Vagina (tissue), 2 donors: ENCODE data around the gene DUSP28. TPM values are rescaled to one million over a fixed set of nuclear protein-coding genes. Genes with fewer than 3 reads are reported as not detected.
A peak's percentile ranks its signal among the peaks of the same experiment; 100 is the strongest.

Experiments used
- DNase-seq, 2 donors: peaks; one replicate each; pipeline ENCODE4 v3.0.0-alpha.2; 2017; ENCODE audit errors: extremely low spot score in 2 of 2
- H3K27ac ChIP-seq: fragments of 200-600 bp; sonication (generic); one replicate; pipeline ENCODE4 v1.5.1; 2019
- H3K27me3 ChIP-seq: fragments of 200-600 bp; sonication (generic); one replicate; pipeline ENCODE4 v1.5.1; 2019
- H3K36me3 ChIP-seq, 2 donors: fragments of 200-600 bp; sonication (generic); one replicate each; pipeline ENCODE4 v1.5.1; 2017 to 2019
- H3K4me1 ChIP-seq: fragments of 200-600 bp; sonication (generic); one replicate; pipeline ENCODE4 v1.5.1; 2019
- H3K4me3 ChIP-seq, 2 donors: fragments of 200-600 bp; sonication (generic); 1 replicate in 1 of 2; 2 replicates in 1 of 2; pipeline ENCODE4 v1.5.1; 2016 to 2019
- H3K9me3 ChIP-seq: fragments of 200-600 bp; sonication (generic); one replicate; pipeline ENCODE4 v1.5.1; 2019
- CTCF ChIP-seq, 3 experiments: fragments of 450-650 bp in 2 of 3; fragments of 200-600 bp in 1 of 3; sonication (generic) in 1 of 3; IDR thresholded peaks; one replicate each; pipeline ENCODE4 v1.5.1; 2017 to 2019; ENCODE audit warnings: antibody characterized with exemption in 3 of 3, mild to moderate bottlenecking in 2 of 3, moderate library complexity in 2 of 3
- POLR2A ChIP-seq, 2 donors: fragments of 450-650 bp; IDR thresholded peaks; one replicate each; pipeline ENCODE4 v1.6.1; 2017; ENCODE audit warnings: antibody characterized with exemption in 2 of 2, mild to moderate bottlenecking in 2 of 2, moderate library complexity in 2 of 2
- POLR2AphosphoS5 ChIP-seq, 2 donors: sonication (generic); formaldehyde crosslinking; IDR thresholded peaks; one replicate each; pipeline ENCODE4 v1.9.0; 2017; ENCODE audit warnings: antibody characterized with exemption in 2 of 2, mild to moderate bottlenecking in 2 of 2, low read depth in 1 of 2; ENCODE audit not compliant: insufficient read depth in 1 of 2
- intact Hi-C: fragments of 100-400 bp; cut with DNase I; formaldehyde crosslinking; loops from one replicate; pipeline ENCODE4 v1.15.1; 2023
- total RNA-seq: library from RNA; depleted of rRNA; stranded (reverse); fragments of >200 nt; gene quantifications from one replicate; pipeline ENCODE4 v1.2.3, GENCODE V29; 2016

Gene DUSP28
- total RNA-seq, 1 donor from 2014 or later, result 5.9 TPM

- no peaks in the 10 kb centered on the region for H3K27me3 ChIP-seq
- H3K27ac ChIP-seq, result no peak overlapping the region
- no peak overlapping the region for H3K4me3 ChIP-seq
- TF ChIP-seq POLR2A (IDR thresholded peaks at IDR 0.05), result no peak
- no peak for TF ChIP-seq CTCF (IDR thresholded peaks at IDR 0.05)
- no peak for TF ChIP-seq POLR2AphosphoS5 (IDR thresholded peaks at IDR 0.05; ENCODE audit: insufficient read depth in 1 of 2, low read depth in 1 of 2)
- H3K4me1 ChIP-seq, result peaks cover 59% of the 10 kb centered on the region
- no peaks in the 10 kb centered on the region for H3K9me3 ChIP-seq
- intact Hi-C loops, result no loop called here
- no peak for DNase-seq
- H3K36me3 ChIP-seq, result peaks cover 0 to 13% of the 10 kb centered on the region in 2 donors
These were observed 22.6 kb downstream of the DUSP28 start for GRCh38 chr2:240582781-240583180.

GRCh38 chr2:240583774-240584173, 23.6 kb downstream of the DUSP28 start:
- TF ChIP-seq CTCF (IDR thresholded peaks at IDR 0.05), result no peak
- TF ChIP-seq POLR2AphosphoS5 (IDR thresholded peaks at IDR 0.05; ENCODE audit: insufficient read depth in 1 of 2, low read depth in 1 of 2), result no peak
- TF ChIP-seq POLR2A (IDR thresholded peaks at IDR 0.05), result no peak
- H3K9me3 ChIP-seq, result no peaks in the 10 kb centered on the region
- intact Hi-C loops, result no loop called here
- no peak overlapping the region for H3K27ac ChIP-seq
- peaks cover 0 to 5% of the 10 kb centered on the region in 2 donors for H3K36me3 ChIP-seq
- DNase-seq, result no peak
- peaks cover 62% of the 10 kb centered on the region for H3K4me1 ChIP-seq
- no peak overlapping the region for H3K4me3 ChIP-seq
- H3K27me3 ChIP-seq, result no peaks in the 10 kb centered on the region

- Histone ChIP-seq H3K4me1 (peaks cover 56% of the 10 kb centered on the region), H3K27me3 (no peaks in the 10 kb centered on the region), H3K9me3 (no peaks in the 10 kb centered on the region), H3K4me3 (peak overlapping the region; percentile 77 to 96), H3K36me3 (peaks cover 0 to 8% of the 10 kb centered on the region in 2 donors), H3K27ac (no peak overlapping the region)
- no peak for TF ChIP-seq POLR2A (IDR thresholded peaks at IDR 0.05)
- no peak for TF ChIP-seq CTCF (IDR thresholded peaks at IDR 0.05)
- no peak for TF ChIP-seq POLR2AphosphoS5 (IDR thresholded peaks at IDR 0.05; ENCODE audit: insufficient read depth in 1 of 2, low read depth in 1 of 2)
- intact Hi-C loops, result no loop called here
- DNase-seq, result no peak
These were observed 24.4 kb downstream of the DUSP28 start for GRCh38 chr2:240584486-240585031.

GRCh38 chr2:240585101-240585500, 24.9 kb downstream of the DUSP28 start:
- Histone ChIP-seq H3K9me3 (no peaks in the 10 kb centered on the region), H3K36me3 (peaks cover 0 to 14% of the 10 kb centered on the region in 2 donors), H3K4me1 (peaks cover 51% of the 10 kb centered on the region), H3K27ac (peak overlapping the region; percentile 90), H3K27me3 (no peaks in the 10 kb centered on the region), H3K4me3 (peak overlapping the region; percentile 77 to 96)
- TF ChIP-seq POLR2A (IDR thresholded peaks at IDR 0.05), result no peak
- TF ChIP-seq POLR2AphosphoS5 (IDR thresholded peaks at IDR 0.05; ENCODE audit: insufficient read depth in 1 of 2, low read depth in 1 of 2), result no peak
- TF ChIP-seq CTCF (IDR thresholded peaks at IDR 0.05), result no peak
- no peak for DNase-seq
- intact Hi-C loops, result no loop called here

GRCh38 chr2:240585681-240586197, 25.6 kb downstream of the DUSP28 start:
- H3K27ac ChIP-seq, result peak overlapping the region; percentile 90
- intact Hi-C loops, result no loop called here
- no peaks in the 10 kb centered on the region for H3K27me3 ChIP-seq
- H3K9me3 ChIP-seq, result no peaks in the 10 kb centered on the region
- H3K4me1 ChIP-seq, result peaks cover 44% of the 10 kb centered on the region
- peak overlapping the region; percentile 77 to 96 for H3K4me3 ChIP-seq
- H3K36me3 ChIP-seq, result peaks cover 0 to 20% of the 10 kb centered on the region in 2 donors
- no peak for DNase-seq
- no peak for TF ChIP-seq CTCF (IDR thresholded peaks at IDR 0.05)
- no peak for TF ChIP-seq POLR2A (IDR thresholded peaks at IDR 0.05)
- TF ChIP-seq POLR2AphosphoS5 (IDR thresholded peaks at IDR 0.05; ENCODE audit: insufficient read depth in 1 of 2, low read depth in 1 of 2), result no peak
